Esophagus muscularis mucosa (tissue), 4 donors: ENCODE data around the gene SCARF2.

Source experiments
- EP300 ChIP-seq: sonication (generic); formaldehyde crosslinking; IDR thresholded peaks from one replicate; pipeline ENCODE4 v1.6.1; 2017; ENCODE audit warnings: antibody characterized with exemption
- POLR2A ChIP-seq: fragments of 450-650 bp; IDR thresholded peaks from one replicate; pipeline ENCODE4 v1.6.1; 2017; ENCODE audit warnings: antibody characterized with exemption, moderate library complexity, mild to moderate bottlenecking, low read depth
- POLR2AphosphoS5 ChIP-seq, 2 donors: sonication (generic); formaldehyde crosslinking; IDR thresholded peaks; one replicate each; pipeline ENCODE4 v1.6.1; 2017; ENCODE audit warnings: antibody characterized with exemption in 2 of 2
- TF ChIP-seq, protein P1 (sequence below), 3 experiments: fragments of 200-600 bp in 2 of 3; fragments of 450-650 bp in 1 of 3; sonication (generic) in 2 of 3; IDR thresholded peaks; one replicate each; pipeline ENCODE4 v1.5.1; 2017 to 2019; ENCODE audit warnings: antibody characterized with exemption in 3 of 3, mild to moderate bottlenecking in 2 of 3, moderate library complexity in 1 of 3

DNA sequence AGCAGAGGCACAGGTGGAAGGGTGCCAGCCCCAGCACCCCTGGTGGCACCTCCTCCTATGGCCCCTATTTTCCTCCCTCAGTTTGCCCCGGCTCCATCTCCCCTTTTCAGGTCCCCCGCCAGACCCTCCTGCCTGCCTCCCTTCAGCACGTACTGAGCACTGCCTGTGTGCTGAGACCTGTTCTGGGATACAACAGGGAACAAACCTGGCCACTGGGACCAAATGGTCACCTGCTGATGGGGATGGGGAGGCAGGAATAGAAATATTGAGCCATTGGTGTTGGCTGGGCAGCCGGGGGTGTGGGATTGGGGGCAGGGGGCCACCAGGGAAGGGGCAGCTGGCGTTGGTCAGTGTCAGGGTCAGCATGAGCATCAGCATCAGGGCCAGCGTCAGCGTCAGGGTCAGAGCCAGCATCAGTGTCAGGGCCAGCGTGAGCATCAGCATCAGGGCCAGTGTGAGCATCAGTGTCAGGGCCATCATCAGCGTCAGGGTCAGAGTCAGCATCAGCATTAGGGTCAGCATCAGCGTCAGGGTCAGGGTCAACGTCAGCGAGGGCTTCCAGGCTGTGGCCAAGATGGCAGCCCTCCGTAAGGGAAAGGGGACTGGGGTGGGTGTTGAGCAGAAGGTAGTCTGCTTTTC lies 36.1 kb downstream of the SCARF2 start:
- TF ChIP-seq POLR2A (no peak), EP300 (no peak), POLR2AphosphoS5 (IDR thresholded peaks at IDR 0.05) (no peak)
- TF ChIP-seq, protein P1, sequence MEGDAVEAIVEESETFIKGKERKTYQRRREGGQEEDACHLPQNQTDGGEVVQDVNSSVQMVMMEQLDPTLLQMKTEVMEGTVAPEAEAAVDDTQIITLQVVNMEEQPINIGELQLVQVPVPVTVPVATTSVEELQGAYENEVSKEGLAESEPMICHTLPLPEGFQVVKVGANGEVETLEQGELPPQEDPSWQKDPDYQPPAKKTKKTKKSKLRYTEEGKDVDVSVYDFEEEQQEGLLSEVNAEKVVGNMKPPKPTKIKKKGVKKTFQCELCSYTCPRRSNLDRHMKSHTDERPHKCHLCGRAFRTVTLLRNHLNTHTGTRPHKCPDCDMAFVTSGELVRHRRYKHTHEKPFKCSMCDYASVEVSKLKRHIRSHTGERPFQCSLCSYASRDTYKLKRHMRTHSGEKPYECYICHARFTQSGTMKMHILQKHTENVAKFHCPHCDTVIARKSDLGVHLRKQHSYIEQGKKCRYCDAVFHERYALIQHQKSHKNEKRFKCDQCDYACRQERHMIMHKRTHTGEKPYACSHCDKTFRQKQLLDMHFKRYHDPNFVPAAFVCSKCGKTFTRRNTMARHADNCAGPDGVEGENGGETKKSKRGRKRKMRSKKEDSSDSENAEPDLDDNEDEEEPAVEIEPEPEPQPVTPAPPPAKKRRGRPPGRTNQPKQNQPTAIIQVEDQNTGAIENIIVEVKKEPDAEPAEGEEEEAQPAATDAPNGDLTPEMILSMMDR (IDR thresholded peaks at IDR 0.05), result no peak
